ENCODE measurements around the gene RPH3AL. TPM values are rescaled to one million over a fixed set of nuclear protein-coding genes. Genes with fewer than 3 reads are reported as not detected.
A peak's percentile ranks its signal among the peaks of the same experiment; 100 is the strongest.

RPH3AL gene
- total and polyA plus RNA-seq, 10 donors = 4.8 to 182 (median 49.1) TPM

- intact Hi-C loops (cut with DNase I; ENCODE audit: low total_unique reads) = no loop called here
- Histone ChIP-seq H3K27ac (peak overlapping the region in 1 of 8 donors; percentile 7), H3K36me3 (no peaks in the 10 kb centered on the region), H3K4me1 (peaks cover 0 to 33% (median 15%) of the 10 kb centered on the region in 6 donors), H3K27me3 (replicated peaks in 1 of 7) (peaks cover 0 to 12% (median 0%) of the 10 kb centered on the region in 7 donors), H3K4me3 (no peak overlapping the region), H3K9me3 (no peaks in the 10 kb centered on the region)
- TF ChIP-seq CTCF (IDR thresholded peaks at IDR 0.05 in 8 of 11, conservative IDR thresholded peaks at IDR 0.05 in 3 of 11) (no peak), POLR2A (IDR thresholded peaks at IDR 0.05) (no peak), POLR2AphosphoS5 (IDR thresholded peaks at IDR 0.05) (no peak)
- WGBS, 5 donors = 62 to 73% (median 71%) methylated on average over 11 to 21 of the region's 21 CpGs
- DNase-seq = peak; percentile 65
These were observed 159.8 kb downstream of the RPH3AL start for GRCh38 chr17:192666-193425.

DNA sequence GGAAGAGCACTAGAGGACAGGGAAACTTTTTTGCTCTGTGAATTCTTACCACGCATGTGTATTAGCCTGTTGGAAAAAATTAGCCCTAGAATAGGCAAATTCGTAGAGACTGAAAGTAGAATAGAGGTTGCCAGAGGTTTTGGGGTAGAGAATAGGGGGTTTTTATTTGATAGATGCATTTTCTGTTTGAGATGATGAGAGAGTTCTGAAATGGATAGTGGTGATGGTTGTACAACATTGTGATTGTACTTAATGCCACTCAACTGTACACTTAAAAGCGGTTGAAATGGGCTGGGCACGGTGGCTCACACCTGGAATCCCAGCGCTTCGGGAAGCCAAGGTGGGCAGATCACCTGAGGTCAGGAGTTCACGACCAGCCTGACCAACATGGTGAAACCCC, 163.2 kb downstream of the RPH3AL start:
- intact Hi-C loops (cut with DNase I; ENCODE audit: low total_unique reads) = no loop called here
- Histone ChIP-seq H3K9me3 (no peaks in the 10 kb centered on the region), H3K36me3 (no peaks in the 10 kb centered on the region), H3K27me3 (replicated peaks in 1 of 7) (no peaks in the 10 kb centered on the region), H3K27ac (no peak overlapping the region), H3K4me1 (peaks cover 0 to 20% (median 4%) of the 10 kb centered on the region in 6 donors), H3K4me3 (no peak overlapping the region)
- TF ChIP-seq POLR2AphosphoS5 (IDR thresholded peaks at IDR 0.05) (no peak), CTCF (IDR thresholded peaks at IDR 0.05 in 8 of 11, conservative IDR thresholded peaks at IDR 0.05 in 3 of 11) (no peak), POLR2A (IDR thresholded peaks at IDR 0.05) (no peak)
- 70 to 86% (median 81%) methylated on average over 7 of the region's 7 CpGs for WGBS, 5 donors
- no peak for DNase-seq

GRCh38 chr17:187130-187529, 165.5 kb downstream of the RPH3AL start:
- TF ChIP-seq CTCF (IDR thresholded peaks at IDR 0.05 in 8 of 11, conservative IDR thresholded peaks at IDR 0.05 in 3 of 11) = no peak
- no peak for TF ChIP-seq POLR2A (IDR thresholded peaks at IDR 0.05)
- no peak for TF ChIP-seq POLR2AphosphoS5 (IDR thresholded peaks at IDR 0.05)
- peaks cover 0 to 19% (median 0%) of the 10 kb centered on the region in 7 donors for H3K27me3 ChIP-seq (replicated peaks in 1 of 7)
- H3K36me3 ChIP-seq = no peaks in the 10 kb centered on the region
- no peak overlapping the region for H3K27ac ChIP-seq
- DNase-seq = peak; percentile 10
- WGBS, 5 donors = 79 to 95% (median 92%) methylated on average over 2 of the region's 2 CpGs
- intact Hi-C loops (cut with DNase I; ENCODE audit: low total_unique reads) = no loop called here
- no peaks in the 10 kb centered on the region for H3K9me3 ChIP-seq
- H3K4me1 ChIP-seq = peaks cover 0 to 30% (median 9%) of the 10 kb centered on the region in 6 donors
- H3K4me3 ChIP-seq = no peak overlapping the region

DNA sequence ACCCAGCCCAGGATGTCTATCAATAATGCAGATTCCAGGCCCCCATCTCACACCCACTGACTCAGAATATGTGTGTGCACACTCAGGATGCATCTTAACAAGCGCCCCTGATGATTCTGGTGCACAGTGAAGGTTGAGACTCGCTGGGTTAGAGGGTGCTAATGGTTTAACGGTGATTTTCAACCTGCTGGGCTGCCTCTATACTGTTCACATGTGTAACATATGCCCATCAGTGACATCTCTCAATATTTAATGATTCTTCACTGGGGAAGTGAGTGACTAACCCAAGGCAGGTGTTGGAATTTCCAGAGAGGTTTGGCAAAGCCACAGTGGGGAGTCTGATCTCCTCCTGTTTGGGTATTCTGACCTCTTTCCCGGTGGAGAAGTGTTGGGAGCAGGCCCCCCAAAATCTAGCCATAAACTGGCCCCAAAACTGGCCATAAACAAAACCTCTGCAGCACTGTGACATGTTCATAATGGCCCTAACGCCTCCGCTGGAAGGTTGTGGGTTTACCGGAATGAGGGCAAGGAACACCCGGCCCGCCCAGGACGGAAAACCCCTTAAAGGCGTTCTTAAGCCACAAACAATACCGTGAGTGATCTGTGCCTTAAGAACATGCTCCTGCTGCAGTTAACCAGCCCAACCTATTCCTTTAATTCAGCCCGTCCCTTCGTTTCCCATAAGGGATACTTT, 167.0 kb downstream of the RPH3AL start:
- intact Hi-C loops (cut with DNase I; ENCODE audit: low total_unique reads) = no loop called here
- Histone ChIP-seq H3K4me1 (peaks cover 0 to 43% (median 18%) of the 10 kb centered on the region in 6 donors), H3K27ac (no peak overlapping the region), H3K27me3 (replicated peaks in 1 of 7) (peaks cover 0 to 33% (median 9%) of the 10 kb centered on the region in 7 donors), H3K9me3 (no peaks in the 10 kb centered on the region), H3K4me3 (no peak overlapping the region), H3K36me3 (no peaks in the 10 kb centered on the region)
- TF ChIP-seq POLR2AphosphoS5 (IDR thresholded peaks at IDR 0.05) (no peak), POLR2A (IDR thresholded peaks at IDR 0.05) (no peak), CTCF (IDR thresholded peaks at IDR 0.05 in 8 of 11, conservative IDR thresholded peaks at IDR 0.05 in 3 of 11) (no peak)
- DNase-seq = peak; percentile 30
- 53 to 72% (median 60%) methylated on average over 14 of the region's 14 CpGs for WGBS, 5 donors
